ENCODE measurements around the gene IFITM5.
"Not testable (repeated sequence)": the region's sequence is repeated elsewhere in the genome, so short reads cannot be mapped to it uniquely, and the experiment has no call there.

The IFITM5 gene

DNA sequence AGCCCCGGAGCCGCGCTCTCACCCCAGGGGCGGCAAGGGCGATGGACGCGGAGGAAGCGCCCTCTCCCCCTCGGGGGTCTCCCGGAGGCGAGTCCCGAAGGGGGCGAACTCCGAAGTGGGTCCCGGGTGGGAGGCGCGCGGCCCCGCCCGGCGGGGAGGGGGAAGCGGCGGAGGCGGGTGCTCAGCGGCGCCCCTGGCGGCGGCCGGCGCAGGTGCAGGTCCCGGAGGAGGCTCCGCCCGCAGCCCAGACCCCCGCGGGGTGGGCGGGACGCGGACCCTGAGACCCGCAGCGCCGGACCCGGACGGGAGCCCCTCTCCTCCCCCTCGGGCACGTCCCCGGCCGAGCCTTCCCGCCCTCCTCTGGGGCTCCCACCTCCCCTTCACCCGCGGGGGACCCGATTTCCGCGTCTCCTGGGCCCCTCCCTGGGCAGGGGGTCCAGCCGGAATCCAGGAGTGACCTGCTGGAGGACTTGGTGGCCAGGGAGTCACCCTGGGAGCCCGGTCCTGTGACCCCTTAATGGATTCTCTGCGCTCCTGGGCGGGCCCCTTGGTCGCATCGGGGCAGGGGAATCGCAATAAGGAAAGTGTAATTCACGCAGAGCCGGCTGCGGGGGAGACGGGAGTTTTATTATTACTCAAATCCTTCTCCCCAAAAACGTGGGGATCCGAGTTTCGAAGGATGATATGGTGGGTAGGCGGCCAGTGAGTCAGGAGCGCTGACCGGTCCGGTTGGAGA lies 11.9 kb upstream of the IFITM5 start:
- DNase-seq: not testable (repeated sequence)

- not testable (repeated sequence) for DNase-seq
Measured at GRCh38 chr11:309979-310572, 10.8 kb upstream of the IFITM5 start.

DNA sequence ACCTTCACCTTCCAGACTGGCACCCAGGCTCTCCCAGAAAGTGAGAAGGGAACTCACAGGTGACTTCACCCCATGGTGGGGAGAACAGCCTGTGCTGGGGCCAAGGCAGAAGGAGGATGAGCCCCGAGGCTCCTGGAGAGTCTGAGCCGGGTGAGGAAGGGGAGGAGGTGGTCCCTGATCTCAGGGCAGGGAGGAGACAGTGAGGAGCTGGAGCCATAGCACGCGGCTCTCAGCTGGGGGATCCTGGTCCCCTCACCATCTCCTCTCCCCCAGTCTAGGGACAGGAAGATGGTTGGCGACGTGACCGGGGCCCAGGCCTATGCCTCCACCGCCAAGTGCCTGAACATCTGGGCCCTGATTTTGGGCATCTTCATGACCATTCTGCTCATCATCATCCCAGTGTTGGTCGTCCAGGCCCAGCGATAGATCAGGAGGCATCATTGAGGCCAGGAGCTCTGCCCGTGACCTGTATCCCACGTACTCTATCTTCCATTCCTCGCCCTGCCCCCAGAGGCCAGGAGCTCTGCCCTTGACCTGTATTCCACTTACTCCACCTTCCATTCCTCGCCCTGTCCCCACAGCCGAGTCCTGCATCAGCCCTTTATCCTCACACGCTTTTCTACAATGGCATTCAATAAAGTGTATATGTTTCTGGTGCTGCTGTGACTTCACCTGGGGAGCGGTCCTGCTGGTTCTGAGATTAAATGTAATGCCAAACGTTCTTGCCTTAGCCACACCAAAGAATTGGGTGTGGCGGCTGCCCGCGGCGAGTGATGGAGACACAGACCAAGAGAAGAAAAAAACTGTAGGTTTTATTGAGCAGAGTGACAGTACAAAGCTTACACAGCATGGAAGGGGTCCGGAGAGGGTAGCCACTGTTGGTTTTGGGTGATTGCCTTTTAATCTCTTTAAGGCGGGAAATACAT lies 9.7 kb upstream of the IFITM5 start:
- DNase-seq: not testable (repeated sequence)

DNA sequence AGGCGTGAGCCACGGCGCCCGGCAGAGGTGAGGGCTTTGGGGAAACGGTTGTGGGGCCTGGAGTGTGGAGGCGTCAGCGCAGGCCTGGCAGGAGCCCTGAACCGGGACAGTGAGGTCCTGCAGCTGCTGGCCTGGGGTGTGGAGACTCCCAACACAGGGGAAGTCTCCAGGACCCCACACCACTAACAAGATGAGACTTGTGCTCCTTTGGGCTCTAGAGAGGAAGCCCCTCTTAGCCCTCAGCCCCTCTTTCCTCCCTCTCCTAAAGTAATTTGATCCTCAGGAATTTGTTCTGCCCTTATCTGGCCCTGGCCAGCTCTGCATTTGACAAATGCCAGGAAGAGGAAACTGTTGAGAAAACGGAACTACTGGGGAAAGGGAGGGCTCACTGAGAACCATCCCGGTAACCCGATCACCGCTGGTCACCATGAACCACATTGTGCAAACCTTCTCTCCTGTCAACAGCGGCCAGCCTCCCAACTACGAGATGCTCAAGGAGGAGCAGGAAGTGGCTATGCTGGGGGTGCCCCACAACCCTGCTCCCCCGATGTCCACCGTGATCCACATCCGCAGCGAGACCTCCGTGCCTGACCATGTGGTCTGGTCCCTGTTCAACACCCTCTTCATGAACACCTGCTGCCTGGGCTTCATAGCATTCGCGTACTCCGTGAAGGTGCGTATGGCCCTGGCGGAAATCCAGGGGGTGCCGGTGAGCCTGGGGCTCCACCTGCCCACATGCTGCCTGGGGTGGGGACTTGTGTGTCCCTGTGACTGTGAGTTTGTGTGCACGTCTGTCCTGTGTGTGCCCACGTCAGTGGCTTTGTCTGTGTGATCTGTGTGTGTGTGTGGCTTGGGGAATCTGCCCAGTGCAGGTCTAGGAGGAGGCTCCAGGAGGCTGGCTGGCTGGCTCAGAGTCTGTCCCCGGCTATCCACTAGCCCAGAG lies 8.7 kb upstream of the IFITM5 start, which contains the start of gene IFITM2:
TSS of gene IFITM2 (plus strand) at position 51 of the 943 bp plus-strand sequence. CDS start at position 428, 377 bp downstream.
- not testable (repeated sequence) for DNase-seq

DNA sequence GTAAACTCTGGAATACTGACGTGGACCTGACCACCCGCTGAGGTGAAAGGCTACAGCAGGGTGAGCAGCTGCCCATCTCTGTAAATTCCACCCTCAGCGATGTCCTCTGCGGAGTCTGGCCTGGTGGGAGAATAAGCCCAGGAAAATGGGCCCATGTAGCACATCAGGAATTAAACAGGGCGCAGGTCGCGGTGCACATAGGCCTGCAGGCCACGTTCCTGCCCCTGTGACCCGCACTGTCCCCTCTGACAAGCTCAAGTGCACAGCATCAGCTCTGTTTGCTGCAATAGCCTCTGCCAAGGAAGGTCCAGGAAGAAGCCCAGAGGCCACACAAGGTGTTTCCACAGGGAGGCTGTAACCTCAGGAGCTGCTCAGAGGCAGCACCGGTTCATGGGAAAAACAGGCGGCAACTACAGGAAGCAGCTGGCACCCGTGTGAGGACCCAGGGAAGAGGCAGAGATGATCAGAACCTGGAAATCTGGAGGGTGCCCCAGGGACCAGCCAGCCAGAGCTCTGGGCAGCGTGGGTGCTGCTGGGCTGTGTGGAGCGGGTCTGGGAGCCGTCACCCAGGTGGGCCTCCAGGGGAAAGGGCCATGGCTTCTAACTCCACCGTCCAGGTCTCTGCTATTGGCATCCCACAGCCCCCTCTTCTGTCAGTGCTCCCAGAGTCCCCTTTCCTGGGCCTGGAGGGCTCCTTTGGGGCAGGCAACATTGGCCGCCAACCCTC lies 7.5 kb upstream of the IFITM5 start:
- DNase-seq: no peak

DNA sequence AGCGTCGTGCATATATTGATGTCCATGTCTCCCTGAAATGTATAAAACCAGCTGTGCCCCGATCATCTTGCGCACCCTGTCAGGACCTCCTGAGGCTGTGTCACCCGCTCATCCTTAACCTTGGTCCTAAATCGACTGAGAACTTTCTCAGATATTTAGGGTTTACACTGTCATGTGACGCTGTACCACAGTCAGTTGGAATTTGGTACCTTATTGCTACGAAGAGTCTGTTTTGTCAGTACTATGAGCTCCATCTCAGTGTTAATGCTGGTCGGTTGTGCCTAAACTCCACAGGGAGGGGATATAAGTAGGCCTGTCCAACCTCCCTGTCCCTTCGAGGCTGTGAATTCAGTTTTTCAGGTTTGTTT lies 6.5 kb upstream of the IFITM5 start:
- DNase-seq: no peak

DNA sequence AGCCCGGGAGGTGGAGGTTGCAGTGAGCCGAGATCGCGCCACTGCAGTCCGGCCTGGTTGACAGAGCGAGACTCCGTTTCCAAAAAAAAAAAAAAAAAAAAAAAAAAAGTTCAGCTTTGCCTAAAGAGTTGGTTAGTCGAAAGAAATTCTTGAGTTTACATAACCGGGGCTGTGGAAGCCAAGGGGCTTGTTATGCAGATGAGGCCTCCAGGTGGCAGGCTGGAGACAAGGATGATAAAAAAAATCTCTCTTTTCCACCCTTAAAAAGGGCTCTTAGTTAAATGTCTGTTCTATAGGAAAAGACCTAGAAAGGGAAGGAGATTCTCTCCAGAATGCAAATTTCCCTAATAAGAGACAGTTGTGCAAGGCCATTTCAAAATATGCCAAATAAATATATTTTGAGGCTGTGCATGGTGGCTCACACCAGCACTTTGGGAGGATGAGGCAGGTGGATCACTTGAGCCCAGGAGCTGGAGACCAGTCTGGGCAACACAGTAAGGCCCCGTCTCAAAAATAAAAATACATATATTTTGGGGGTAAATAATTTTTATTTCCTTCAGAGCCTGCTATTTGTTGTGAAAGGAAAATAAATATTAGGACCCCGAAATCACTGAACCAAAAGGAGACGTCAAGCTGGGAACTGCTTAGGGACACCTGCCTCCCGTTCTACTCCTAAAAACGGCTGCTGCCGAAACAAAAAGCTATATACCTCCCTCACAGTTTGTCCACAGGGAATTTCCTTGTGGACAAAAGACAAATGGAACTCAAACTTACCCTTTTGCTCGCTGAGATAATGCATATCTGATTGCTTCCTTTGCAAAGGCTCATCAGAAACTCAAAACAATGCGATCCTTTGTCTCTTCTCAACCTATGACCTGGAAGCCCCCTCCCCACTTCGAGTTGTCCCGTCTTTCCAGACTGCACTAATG lies 5.9 kb upstream of the IFITM5 start:
- peak; percentile 26 for DNase-seq

DNA sequence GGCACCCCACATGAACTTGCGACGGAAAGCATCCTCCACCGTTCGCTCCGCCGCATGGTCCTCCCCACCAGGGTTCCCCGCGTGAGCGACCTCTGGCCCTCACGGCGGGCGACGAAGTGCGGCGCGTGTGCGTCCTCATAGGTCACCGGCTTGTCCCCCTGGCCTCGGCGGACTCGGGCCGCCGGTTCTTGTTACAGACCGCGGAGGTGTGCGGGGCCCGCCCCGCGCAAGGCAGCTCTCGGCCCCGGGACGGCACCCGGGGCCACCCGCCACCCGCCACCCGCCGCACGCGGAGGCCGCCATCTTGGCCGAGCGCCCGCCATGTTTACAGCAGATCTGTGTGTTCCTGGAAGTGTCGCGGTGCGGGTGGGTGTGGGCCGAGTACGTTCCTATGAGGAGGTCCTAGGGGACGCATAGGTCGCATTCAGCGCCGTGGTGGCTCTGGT lies 4.8 kb upstream of the IFITM5 start:
- no peak for DNase-seq

DNA sequence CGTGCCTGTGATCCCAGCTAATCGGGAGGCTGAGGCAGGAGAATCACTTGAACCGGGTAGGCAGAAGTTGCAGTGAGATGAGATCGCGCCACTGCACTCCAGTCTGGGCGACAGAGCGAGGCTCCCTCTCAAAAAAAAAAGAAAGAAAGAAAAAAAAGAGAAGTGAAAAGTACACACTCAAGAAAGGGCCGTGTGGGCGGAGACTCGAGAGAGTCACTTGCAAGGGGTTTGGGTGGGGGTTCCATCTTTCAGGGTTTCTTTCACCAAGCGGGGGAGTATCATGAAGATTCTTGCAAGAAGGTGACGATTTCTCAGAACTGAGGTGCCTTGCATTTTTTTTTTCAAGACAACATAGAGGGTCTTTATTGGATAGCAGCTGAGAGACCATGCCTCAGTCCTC lies 4.0 kb upstream of the IFITM5 start:
- DNase-seq: no peak

DNA sequence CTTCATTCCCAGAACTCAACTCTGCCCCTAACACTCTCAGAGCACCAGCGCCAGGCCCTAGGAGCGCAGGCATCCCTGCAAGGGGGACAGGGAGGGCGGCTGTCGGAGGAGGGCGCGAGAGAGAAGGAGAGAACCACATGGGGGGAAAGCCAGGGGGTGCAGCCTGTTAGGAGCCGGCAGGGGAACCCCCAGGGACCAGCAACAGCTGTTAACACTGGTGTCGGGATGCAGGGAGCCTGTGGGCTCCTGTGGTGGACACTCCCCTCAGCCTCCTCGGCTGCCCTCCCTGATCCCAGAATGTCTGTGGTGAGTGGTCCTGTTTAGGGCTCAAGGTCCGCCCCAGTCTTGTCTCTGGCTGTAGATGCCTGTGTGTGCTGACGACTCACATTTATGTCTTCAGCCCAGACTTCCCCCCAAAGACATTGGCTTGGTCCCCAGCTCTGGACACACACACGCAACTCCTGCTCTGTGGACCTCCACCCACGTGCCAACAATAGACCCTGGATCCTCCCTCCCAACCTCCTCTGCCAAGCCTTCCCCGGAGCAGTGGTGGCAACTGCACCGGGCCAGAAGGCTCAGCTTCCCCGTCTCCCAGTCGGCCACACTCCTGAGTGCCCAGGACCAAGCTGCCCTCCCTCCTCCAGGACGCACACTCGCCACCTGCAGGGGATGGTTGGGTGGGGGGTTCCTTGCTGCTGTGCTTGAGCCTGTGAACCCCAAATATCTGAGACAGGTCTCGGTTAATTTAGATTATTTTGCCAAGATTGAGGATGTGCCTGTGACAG lies 817 bp upstream of the IFITM5 start:
- no peak for DNase-seq

GRCh38 chr11:298406-299065 lies 790 bp downstream of the IFITM5 start:
- no peak for DNase-seq

GRCh38 chr11:297586-298405 lies 1.5 kb downstream of the IFITM5 start:
- no peak for DNase-seq

DNA sequence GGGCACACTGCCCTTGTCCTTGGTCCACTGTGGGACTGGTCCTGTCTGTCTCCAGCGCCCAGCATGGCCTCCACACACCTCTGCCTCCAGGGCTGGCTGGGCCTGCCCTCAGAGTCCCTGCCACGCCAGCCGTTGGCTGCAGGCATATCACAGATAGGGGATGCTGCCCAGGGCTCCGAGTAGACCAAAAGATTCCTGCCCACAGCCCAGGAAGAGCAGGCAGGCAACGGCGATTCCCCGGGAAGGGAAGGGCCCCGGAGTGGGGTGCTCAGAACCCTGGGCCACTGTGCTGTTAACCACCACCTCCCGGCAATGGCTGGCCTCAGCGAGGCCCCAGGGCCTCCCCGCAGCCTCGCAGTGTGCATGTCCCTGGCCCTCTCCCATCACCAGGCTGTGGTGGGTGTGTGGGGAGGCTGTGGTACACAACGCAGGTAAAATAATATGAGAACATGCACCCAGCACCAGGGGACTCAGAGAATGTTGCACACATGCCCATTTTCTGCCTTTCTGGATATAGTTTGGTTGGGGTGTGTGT lies 2.2 kb downstream of the IFITM5 start:
- no peak for DNase-seq

DNA sequence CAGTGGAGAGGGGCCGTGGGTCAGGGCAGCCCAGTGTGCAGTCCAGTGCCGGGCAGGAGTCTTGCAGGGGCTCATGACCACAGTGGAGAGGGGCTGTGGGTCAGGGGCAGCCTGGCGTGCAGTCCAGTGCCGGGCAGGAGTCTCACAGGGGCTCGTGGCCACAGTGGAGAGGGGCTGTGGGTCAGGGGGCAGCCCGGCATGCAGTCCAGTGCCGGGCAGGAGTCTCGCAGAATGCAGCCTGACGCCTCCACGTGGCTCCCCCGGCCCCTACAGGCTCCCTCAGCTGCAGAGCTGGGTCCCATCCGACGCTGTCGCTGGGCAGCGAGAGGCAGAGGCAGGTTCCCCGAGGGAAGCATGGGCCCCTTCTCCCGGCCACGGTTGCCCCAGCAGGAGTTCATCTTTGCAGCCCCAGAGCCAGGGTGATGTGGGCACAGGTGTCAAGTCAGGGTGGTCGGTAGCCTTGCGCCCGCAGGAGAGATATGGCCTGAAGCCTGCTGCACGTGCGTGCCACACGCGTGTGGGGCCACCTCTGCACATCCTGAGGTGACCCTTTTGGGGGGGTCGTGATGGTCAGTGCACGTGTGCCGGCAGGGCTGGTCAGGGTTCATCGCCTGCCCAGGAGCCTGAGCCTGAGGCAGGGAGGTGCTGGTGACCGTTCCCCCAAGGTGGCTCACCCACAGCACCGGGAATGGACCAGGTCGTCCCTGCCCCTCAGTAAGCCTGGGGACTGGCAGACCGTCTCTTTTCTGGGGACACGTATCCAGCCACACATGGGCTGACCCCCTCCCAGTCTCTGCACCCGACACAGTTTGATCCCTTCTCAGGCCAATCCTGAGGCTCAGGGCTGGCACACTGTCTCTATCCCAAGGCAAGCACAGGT lies 2.9 kb downstream of the IFITM5 start:
- no peak for DNase-seq

DNA sequence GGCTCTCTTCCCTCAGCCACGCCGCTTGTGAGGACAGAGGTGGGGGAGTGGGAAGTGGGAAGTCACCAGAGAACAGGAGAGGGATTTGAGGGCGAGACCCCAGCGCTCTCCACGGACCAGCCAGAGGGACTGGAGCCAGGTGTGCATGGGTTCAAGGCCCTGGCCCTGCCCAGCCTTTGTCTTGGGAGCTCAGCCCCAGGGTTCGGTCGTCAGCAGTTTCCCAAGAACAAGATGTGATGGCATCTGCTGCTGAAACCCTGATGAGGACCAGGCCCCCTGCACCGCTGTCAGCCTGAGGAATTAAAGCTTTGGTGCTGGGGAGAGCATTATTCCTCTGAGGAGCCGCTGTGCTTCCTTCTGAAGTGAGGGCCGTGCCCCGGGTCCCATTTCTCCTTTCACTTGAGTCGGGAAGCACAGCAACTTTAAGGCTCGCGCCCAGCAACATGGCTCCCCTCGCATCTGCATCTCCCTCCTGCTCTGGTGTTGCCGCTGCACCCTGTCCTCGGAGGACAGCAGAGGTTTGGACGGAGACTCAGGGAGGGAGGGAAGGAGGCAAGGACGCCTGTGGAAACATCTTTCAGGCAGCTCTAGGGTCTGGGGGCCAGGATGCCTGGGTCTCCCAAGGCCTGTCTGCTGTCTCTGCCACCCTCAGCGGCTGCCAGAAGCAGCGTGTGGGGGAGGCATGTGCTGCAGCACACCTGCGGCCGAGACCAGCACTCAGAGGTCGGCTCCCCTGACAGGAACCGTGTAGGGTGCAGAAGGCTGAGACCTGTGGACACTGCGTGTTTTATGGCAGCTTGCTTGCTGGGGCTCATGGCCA lies 3.8 kb downstream of the IFITM5 start:
- DNase-seq: no peak

GRCh38 chr11:294780-295179 lies 4.5 kb downstream of the IFITM5 start:
- no peak for DNase-seq
